ENCODE results near the gene PLXNA4. TPM values are rescaled to one million over a fixed set of nuclear protein-coding genes. Genes with fewer than 3 reads are reported as not detected.

PLXNA4 gene
- total RNA-seq, 4 donors from 2014 or later, result 5.1 to 7.0 (median 5.3) TPM

DNA sequence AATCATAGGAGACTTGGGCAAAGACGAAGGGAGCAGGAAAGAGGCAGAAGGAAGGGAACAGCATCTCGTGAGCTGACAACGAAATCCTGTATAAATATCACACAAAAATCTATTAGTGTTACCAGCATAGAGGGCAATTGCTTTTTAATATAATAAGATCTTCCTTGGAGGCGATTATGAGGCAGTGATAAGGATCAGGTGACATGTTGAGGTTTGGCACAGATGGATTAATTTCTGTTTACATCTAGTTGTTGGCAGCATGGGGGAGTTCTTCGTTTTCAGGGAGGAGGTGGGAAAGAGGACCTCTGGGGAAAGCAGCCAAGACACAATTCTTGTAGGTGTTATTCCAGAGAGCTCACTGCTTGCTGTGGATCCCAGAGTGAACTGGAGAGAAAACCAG lies 163.8 kb downstream of the PLXNA4 start:
- 50 to 59% methylated on average over 5 of the region's 5 CpGs for WGBS, 2 donors
- no peak overlapping the region for H3K4me3 ChIP-seq (ENCODE audit: low read depth, poor library complexity, severe bottlenecking)
- TF ChIP-seq, protein P1, sequence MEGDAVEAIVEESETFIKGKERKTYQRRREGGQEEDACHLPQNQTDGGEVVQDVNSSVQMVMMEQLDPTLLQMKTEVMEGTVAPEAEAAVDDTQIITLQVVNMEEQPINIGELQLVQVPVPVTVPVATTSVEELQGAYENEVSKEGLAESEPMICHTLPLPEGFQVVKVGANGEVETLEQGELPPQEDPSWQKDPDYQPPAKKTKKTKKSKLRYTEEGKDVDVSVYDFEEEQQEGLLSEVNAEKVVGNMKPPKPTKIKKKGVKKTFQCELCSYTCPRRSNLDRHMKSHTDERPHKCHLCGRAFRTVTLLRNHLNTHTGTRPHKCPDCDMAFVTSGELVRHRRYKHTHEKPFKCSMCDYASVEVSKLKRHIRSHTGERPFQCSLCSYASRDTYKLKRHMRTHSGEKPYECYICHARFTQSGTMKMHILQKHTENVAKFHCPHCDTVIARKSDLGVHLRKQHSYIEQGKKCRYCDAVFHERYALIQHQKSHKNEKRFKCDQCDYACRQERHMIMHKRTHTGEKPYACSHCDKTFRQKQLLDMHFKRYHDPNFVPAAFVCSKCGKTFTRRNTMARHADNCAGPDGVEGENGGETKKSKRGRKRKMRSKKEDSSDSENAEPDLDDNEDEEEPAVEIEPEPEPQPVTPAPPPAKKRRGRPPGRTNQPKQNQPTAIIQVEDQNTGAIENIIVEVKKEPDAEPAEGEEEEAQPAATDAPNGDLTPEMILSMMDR (IDR thresholded peaks at IDR 0.05), result no peak
- no peak for TF ChIP-seq POLR2A (IDR thresholded peaks at IDR 0.05)
- intact Hi-C loops (cut with DNase I; ENCODE audit: low total_unique reads), result no loop called here
- DNase-seq (ENCODE audit: low spot score in 2 of 2), result no peak

DNA sequence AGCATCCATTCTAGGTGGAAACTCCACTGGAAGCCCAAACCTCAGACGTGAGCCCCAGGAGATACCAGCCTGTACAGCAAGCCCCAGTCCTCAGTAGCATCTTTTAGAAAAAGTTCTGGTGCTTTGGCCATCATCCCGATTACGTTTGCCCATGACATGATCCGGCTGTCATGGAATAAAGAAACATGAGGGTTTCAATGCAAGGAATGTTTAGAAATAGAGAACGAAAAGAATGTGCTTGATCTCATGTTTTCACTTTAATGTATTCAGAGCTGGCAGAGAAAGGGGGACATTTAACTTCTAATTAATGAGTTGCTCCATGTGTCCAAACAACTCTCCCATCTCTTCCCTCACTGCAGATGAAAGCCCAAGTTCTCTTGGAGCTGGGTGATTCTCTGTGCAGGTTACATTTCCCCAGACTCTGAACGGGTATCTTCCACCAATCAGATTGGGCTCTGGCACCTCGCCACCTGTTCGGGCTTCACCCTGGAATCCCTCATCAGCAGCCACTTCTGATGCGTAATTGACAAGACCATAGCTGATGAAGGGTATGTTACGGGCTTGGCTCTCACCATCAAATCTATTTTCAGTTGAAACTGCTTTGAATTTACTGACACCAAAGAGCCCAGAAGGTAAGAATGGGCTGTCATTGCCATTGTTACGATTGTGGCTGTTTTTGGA lies 165.3 kb downstream of the PLXNA4 start:
- TF ChIP-seq, protein P1 (IDR thresholded peaks at IDR 0.05), result no peak
- TF ChIP-seq POLR2A (IDR thresholded peaks at IDR 0.05), result no peak
- DNase-seq (ENCODE audit: low spot score in 2 of 2), result no peak
- WGBS, 2 donors, result 74 to 78% methylated on average over 11 of the region's 11 CpGs
- intact Hi-C loops (cut with DNase I; ENCODE audit: low total_unique reads), result no loop called here
- H3K4me3 ChIP-seq (ENCODE audit: low read depth, poor library complexity, severe bottlenecking), result no peak overlapping the region

DNA sequence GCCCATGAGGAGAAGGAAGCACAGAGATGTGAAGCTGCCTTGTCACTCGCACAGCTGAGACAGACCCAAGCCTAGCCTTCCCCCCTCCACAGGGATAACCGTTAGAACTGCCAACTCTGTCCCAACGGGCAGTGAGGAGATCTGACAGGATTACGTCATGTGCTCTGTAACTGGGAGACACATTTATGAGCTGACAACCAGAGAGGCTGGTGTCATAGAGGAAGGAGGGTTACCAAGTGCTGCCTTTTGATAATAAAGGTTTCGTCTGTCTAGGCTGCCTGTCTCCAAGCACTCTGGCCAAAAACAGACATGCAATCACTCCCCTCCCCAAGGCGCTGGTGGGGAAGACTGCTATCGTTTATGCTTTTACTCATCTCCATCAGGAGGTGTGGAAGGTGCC lies 165.9 kb downstream of the PLXNA4 start:
- WGBS, 2 donors, result 27 to 32% methylated on average over 7 of the region's 7 CpGs
- no peak for DNase-seq (ENCODE audit: low spot score in 2 of 2)
- no peak overlapping the region for H3K4me3 ChIP-seq (ENCODE audit: low read depth, poor library complexity, severe bottlenecking)
- TF ChIP-seq, protein P1 (IDR thresholded peaks at IDR 0.05), result no peak
- TF ChIP-seq POLR2A (IDR thresholded peaks at IDR 0.05), result no peak
- intact Hi-C loops (cut with DNase I; ENCODE audit: low total_unique reads), result no loop called here

DNA sequence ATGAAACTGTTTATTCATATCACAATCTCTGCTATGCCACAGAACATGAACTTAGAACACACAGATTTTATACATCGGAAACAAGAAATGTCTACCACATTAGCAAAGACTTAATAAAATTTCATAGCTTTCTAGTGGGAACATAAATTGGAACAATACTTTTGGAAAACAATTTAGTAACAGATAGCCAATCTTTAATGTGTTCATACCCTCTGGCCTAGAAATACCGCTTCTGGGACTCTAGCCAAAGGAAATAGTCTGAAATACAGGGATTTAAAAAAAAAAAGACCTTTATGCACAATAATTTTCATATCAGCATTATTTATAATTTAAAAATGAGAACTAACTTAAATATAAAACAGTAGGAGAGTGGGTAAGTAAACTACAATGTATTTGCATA lies 168.5 kb downstream of the PLXNA4 start:
- 51 to 57% methylated on average over 2 of the region's 2 CpGs for WGBS, 2 donors
- TF ChIP-seq, protein P1 (IDR thresholded peaks at IDR 0.05), result no peak
- intact Hi-C loops (cut with DNase I; ENCODE audit: low total_unique reads), result no loop called here
- no peak overlapping the region for H3K4me3 ChIP-seq (ENCODE audit: low read depth, poor library complexity, severe bottlenecking)
- no peak for DNase-seq (ENCODE audit: low spot score in 2 of 2)

DNA sequence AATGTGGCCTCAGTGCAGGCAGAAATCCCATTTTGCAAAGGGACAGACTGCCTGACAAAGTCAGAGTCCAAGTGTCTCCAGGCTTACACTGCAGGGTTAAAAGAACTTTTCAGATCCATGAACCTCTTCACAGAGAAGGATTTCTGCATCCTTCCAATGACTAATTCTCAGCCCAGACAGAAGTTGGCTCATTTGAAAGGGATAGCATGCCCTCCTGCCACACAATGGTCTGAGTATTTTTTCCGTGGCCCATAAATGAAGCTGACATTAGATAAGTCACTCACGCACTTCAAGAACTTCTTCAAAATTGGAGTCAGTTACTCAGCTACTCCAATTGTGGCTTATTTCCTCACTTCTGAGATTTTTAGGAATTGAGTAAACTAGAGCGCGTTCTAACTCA lies 170.2 kb downstream of the PLXNA4 start:
- DNase-seq (ENCODE audit: low spot score in 2 of 2), result no peak
- H3K4me3 ChIP-seq (ENCODE audit: low read depth, poor library complexity, severe bottlenecking), result no peak overlapping the region
- intact Hi-C loops (cut with DNase I; ENCODE audit: low total_unique reads), result no loop called here
- WGBS, 2 donors, result 93 to 96% methylated on average over 4 of the region's 4 CpGs
- TF ChIP-seq, protein P1 (IDR thresholded peaks at IDR 0.05), result no peak
- no peak for TF ChIP-seq POLR2A (IDR thresholded peaks at IDR 0.05)

DNA sequence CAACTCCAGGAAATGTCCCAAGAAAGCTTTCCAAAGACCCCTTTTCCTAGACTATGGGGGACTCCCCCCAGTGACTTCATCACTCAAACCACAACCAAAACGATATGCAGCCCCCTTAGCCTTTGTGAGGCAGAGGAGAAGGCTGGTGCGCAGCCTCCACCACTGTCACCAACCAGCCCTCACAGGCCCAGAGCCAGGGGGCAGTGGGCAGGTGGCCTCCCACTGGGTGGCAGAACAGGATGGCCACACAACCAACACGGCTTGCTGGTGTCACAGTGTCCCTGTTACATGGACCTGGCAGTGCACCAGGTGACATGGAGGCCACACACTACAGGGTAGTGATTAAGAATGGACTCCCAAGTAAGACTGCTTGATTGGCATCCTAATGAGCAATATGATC lies 172.0 kb downstream of the PLXNA4 start:
- TF ChIP-seq, protein P1 (IDR thresholded peaks at IDR 0.05), result no peak
- TF ChIP-seq POLR2A (IDR thresholded peaks at IDR 0.05), result no peak
- intact Hi-C loops (cut with DNase I; ENCODE audit: low total_unique reads), result no loop called here

More for the DNA sequence above, 172.0 kb downstream of the PLXNA4 start:
- H3K4me3 ChIP-seq (ENCODE audit: low read depth, poor library complexity, severe bottlenecking), result no peak overlapping the region
- no peak for DNase-seq (ENCODE audit: low spot score in 2 of 2)
- WGBS, 2 donors, result 81 to 84% methylated on average over 3 of the region's 3 CpGs

All from lower leg skin (tissue), 4 donors.